OCI-LY7 (cell line): ENCODE data around the gene RASSF5.

ENCODE experiments used
- CTCF ChIP-seq: fragments of 200-600 bp; sonication (generic); conservative IDR thresholded peaks from 2 replicates; pipeline ENCODE4 v1.5.1; 2014; ENCODE audit warnings: mild to moderate bottlenecking, antibody characterized with exemption, low read length, moderate library complexity, mixed read lengths
- EZH2phosphoT487 ChIP-seq: fragments of 200-600 bp; sonication (generic); IDR thresholded peaks from 2 replicates; pipeline ENCODE4 v1.6.1; 2018; ENCODE audit warnings: low read depth, borderline replicate concordance, mild to moderate bottlenecking, mixed run types, antibody characterized with exemption, low read length, moderate library complexity, mixed read lengths

GRCh38 chr1:206516728-206516990 is 9.3 kb downstream of the RASSF5 start:
- TF ChIP-seq CTCF (no peak), EZH2phosphoT487 (no peak)
